Mesenchymal stem cell (in vitro differentiated cells and primary cell): ENCODE measurements around the gene SPTSSB.

Experiments used
- DNase-seq: peaks from one replicate; pipeline ENCODE4 v3.0.0-alpha.2; 2013
- H2AFZ ChIP-seq: one replicate; pipeline ENCODE4 v1.6.1; 2013; ENCODE audit warnings: low read depth, mild to moderate bottlenecking, control low read depth, inconsistent platforms, low read length, moderate library complexity
- H2AK5ac ChIP-seq: 2 replicates; pipeline ENCODE4 v1.6.1; 2013; ENCODE audit warnings: low read length, moderate library complexity, mild to moderate bottlenecking, inconsistent platforms; ENCODE audit not compliant: severe bottlenecking
- H2BK120ac ChIP-seq: one replicate; pipeline ENCODE4 v1.6.1; 2013; ENCODE audit warnings: low read depth, mild to moderate bottlenecking, inconsistent platforms, low read length, moderate library complexity
- H2BK12ac ChIP-seq, 2 experiments: one replicate each; pipeline ENCODE4 v1.6.1; 2013; ENCODE audit warnings: inconsistent platforms in 2 of 2, low read length in 2 of 2, mild to moderate bottlenecking in 2 of 2, moderate library complexity in 2 of 2, control low read depth in 1 of 2
- H2BK15ac ChIP-seq: one replicate; pipeline ENCODE4 v1.6.1; 2013; ENCODE audit warnings: mild to moderate bottlenecking, low read depth, inconsistent platforms; ENCODE audit not compliant: poor library complexity, severe bottlenecking
- H2BK5ac ChIP-seq: 2 replicates; pipeline ENCODE4 v1.6.1; 2013; ENCODE audit warnings: low read depth, mild to moderate bottlenecking, low read length, control low read depth, inconsistent platforms; ENCODE audit not compliant: poor library complexity, severe bottlenecking
- H3K14ac ChIP-seq, 2 experiments: one replicate each; pipeline ENCODE4 v1.6.1; 2013; ENCODE audit warnings: inconsistent platforms in 2 of 2, low read length in 2 of 2, control low read depth in 1 of 2, mild to moderate bottlenecking in 1 of 2, moderate library complexity in 1 of 2
- H3K18ac ChIP-seq, 2 experiments: one replicate each; pipeline ENCODE4 v1.6.1; 2013; ENCODE audit warnings: inconsistent platforms in 2 of 2, low read length in 2 of 2, control low read depth in 1 of 2, low read depth in 1 of 2, mild to moderate bottlenecking in 1 of 2
- H3K23ac ChIP-seq, 2 experiments: one replicate each; pipeline ENCODE4 v1.6.1; 2013; ENCODE audit warnings: inconsistent platforms in 2 of 2, low read length in 2 of 2, mild to moderate bottlenecking in 2 of 2, moderate library complexity in 2 of 2, control low read depth in 1 of 2
- H3K27ac ChIP-seq: 2 replicates; pipeline ENCODE4 v1.5.1; 2013; ENCODE audit warnings: mild to moderate bottlenecking, moderate library complexity, low read length, control low read depth, inconsistent platforms; ENCODE audit not compliant: poor library complexity, severe bottlenecking
- H3K27me3 ChIP-seq, 2 experiments: 2 replicates each; pipeline versions ENCODE4 v1.6.1 to v1.7.0; 2013; ENCODE audit warnings: low read length in 2 of 2, mild to moderate bottlenecking in 2 of 2, moderate library complexity in 2 of 2, control low read depth in 1 of 2, inconsistent platforms in 1 of 2; ENCODE audit not compliant: control insufficient read depth in 1 of 2, insufficient read depth in 1 of 2
- H3K36me3 ChIP-seq, 2 experiments: 2 replicates each; pipeline versions ENCODE4 v1.6.1 to v1.7.0; 2013; ENCODE audit warnings: low read length in 2 of 2, control low read depth in 1 of 2, inconsistent platforms in 1 of 2, low read depth in 1 of 2, mild to moderate bottlenecking in 1 of 2; ENCODE audit not compliant: insufficient read depth in 2 of 2, control insufficient read depth in 1 of 2
- H3K4ac ChIP-seq, 2 experiments: one replicate each; pipeline ENCODE4 v1.6.1; 2013; ENCODE audit warnings: inconsistent platforms in 2 of 2, low read length in 2 of 2, mild to moderate bottlenecking in 2 of 2, moderate library complexity in 2 of 2, control low read depth in 1 of 2, low read depth in 1 of 2
- H3K4me1 ChIP-seq: 2 replicates; pipeline ENCODE4 v1.6.1; 2013; ENCODE audit warnings: low read depth, low read length, control low read depth; ENCODE audit not compliant: control insufficient read depth, insufficient read depth
- H3K4me2 ChIP-seq: 2 replicates; pipeline ENCODE4 v1.6.1; 2013; ENCODE audit warnings: low read length, mild to moderate bottlenecking, inconsistent platforms; ENCODE audit not compliant: poor library complexity, severe bottlenecking
- H3K4me3 ChIP-seq, 2 experiments: 2 replicates each; pipeline versions ENCODE4 v1.5.1 to v1.7.0; 2013; ENCODE audit warnings: low read length in 2 of 2, mild to moderate bottlenecking in 2 of 2, control low read depth in 1 of 2, low read depth in 1 of 2; ENCODE audit not compliant: insufficient read depth in 1 of 2
- H3K79me1 ChIP-seq: replicated peaks from 2 replicates; pipeline ENCODE4 v1.6.1; 2013; ENCODE audit warnings: mild to moderate bottlenecking, control low read depth, low read length, inconsistent platforms; ENCODE audit not compliant: poor library complexity, severe bottlenecking
- H3K9ac ChIP-seq: 2 replicates; pipeline ENCODE4 v1.7.0; 2013; ENCODE audit warnings: mild to moderate bottlenecking, low read length, moderate library complexity
- H3K9me3 ChIP-seq: 2 replicates; pipeline ENCODE4 v1.7.0; 2013; ENCODE audit warnings: mild to moderate bottlenecking, low read length; ENCODE audit not compliant: control insufficient read depth
- H4K8ac ChIP-seq: one replicate; pipeline ENCODE4 v1.6.1; 2013; ENCODE audit warnings: inconsistent platforms, mild to moderate bottlenecking, low read length, moderate library complexity
- H4K91ac ChIP-seq: one replicate; pipeline ENCODE4 v1.6.1; 2013; ENCODE audit warnings: mild to moderate bottlenecking, low read length, inconsistent platforms
- WGBS: methylation state at CpG from one replicate; pipeline ENCODE4 v1.1.7; 2013; ENCODE audit warnings: mixed read lengths; 5-methylcytosine and 5-hydroxymethylcytosine counted together

The SPTSSB gene

GRCh38 chr3:161405836-161406235 is 34.5 kb upstream of the SPTSSB start:
- Histone ChIP-seq H3K27me3 (no peaks in the 10 kb centered on the region), H3K4me3 (no peak overlapping the region), H3K27ac (no peak overlapping the region), H3K14ac (no peak overlapping the region), H2BK5ac (no peak overlapping the region), H3K36me3 (no peaks in the 10 kb centered on the region), H3K4ac (no peak overlapping the region), H3K4me2 (no peak overlapping the region), H2AK5ac (no peak overlapping the region), H3K9me3 (no peaks in the 10 kb centered on the region), H2BK120ac (no peak overlapping the region), H3K23ac (no peak overlapping the region), H2BK15ac (no peak overlapping the region), H3K4me1 (no peaks in the 10 kb centered on the region), H2BK12ac (no peak overlapping the region), H4K91ac (no peak overlapping the region), H3K79me1 (no peaks in the 10 kb centered on the region), H4K8ac (no peak overlapping the region), H2AFZ (no peak overlapping the region), H3K18ac (no peak overlapping the region), H3K9ac (no peak overlapping the region)
- DNase-seq, result no peak
- WGBS, result 89% methylated on average over 4 of the region's 4 CpGs

- Histone ChIP-seq H2BK12ac (no peak overlapping the region), H4K8ac (no peak overlapping the region), H3K4ac (no peak overlapping the region), H3K27ac (no peak overlapping the region), H3K23ac (no peak overlapping the region), H3K14ac (no peak overlapping the region), H2BK120ac (no peak overlapping the region), H3K4me2 (no peak overlapping the region), H3K36me3 (no peaks in the 10 kb centered on the region), H3K27me3 (no peaks in the 10 kb centered on the region), H2AK5ac (no peak overlapping the region), H3K4me1 (no peaks in the 10 kb centered on the region), H3K79me1 (no peaks in the 10 kb centered on the region), H3K9me3 (no peaks in the 10 kb centered on the region), H3K9ac (no peak overlapping the region), H2BK5ac (no peak overlapping the region), H2BK15ac (no peak overlapping the region), H2AFZ (no peak overlapping the region), H3K18ac (no peak overlapping the region), H4K91ac (no peak overlapping the region), H3K4me3 (no peak overlapping the region)
- WGBS, result 60% methylated on average over 1 of the region's 1 CpG
- DNase-seq, result no peak
These were observed 33.8 kb upstream of the SPTSSB start for GRCh38 chr3:161405087-161405486.

GRCh38 chr3:161403251-161403650 is 31.9 kb upstream of the SPTSSB start:
- DNase-seq, result no peak
- H4K91ac ChIP-seq, result no peak overlapping the region
- no peaks in the 10 kb centered on the region for H3K79me1 ChIP-seq
- H3K27ac ChIP-seq, result no peak overlapping the region
- H3K4me3 ChIP-seq, result no peak overlapping the region
- no peaks in the 10 kb centered on the region for H3K27me3 ChIP-seq
- H2BK5ac ChIP-seq, result no peak overlapping the region
- H2BK120ac ChIP-seq, result no peak overlapping the region
- H3K23ac ChIP-seq, result no peak overlapping the region
- H2AK5ac ChIP-seq, result no peak overlapping the region
- H3K36me3 ChIP-seq, result no peaks in the 10 kb centered on the region
- H2BK12ac ChIP-seq, result no peak overlapping the region
- H2AFZ ChIP-seq, result no peak overlapping the region
- no peak overlapping the region for H4K8ac ChIP-seq
- H2BK15ac ChIP-seq, result no peak overlapping the region
- H3K9ac ChIP-seq, result no peak overlapping the region
- H3K4me1 ChIP-seq, result no peaks in the 10 kb centered on the region
- H3K9me3 ChIP-seq, result no peaks in the 10 kb centered on the region
- no peak overlapping the region for H3K4me2 ChIP-seq
- no peak overlapping the region for H3K14ac ChIP-seq
- no peak overlapping the region for H3K4ac ChIP-seq
- no peak overlapping the region for H3K18ac ChIP-seq

GRCh38 chr3:161401389-161401788 is 30.1 kb upstream of the SPTSSB start:
- H2BK12ac ChIP-seq, result no peak overlapping the region
- no peak overlapping the region for H2AFZ ChIP-seq
- H3K23ac ChIP-seq, result no peak overlapping the region
- no peak overlapping the region for H3K18ac ChIP-seq
- H2BK15ac ChIP-seq, result no peak overlapping the region
- H3K4me1 ChIP-seq, result no peaks in the 10 kb centered on the region
- no peak overlapping the region for H2BK120ac ChIP-seq
- no peak overlapping the region for H2BK5ac ChIP-seq
- no peak overlapping the region for H3K4me3 ChIP-seq
- WGBS, result 100% methylated on average over 2 of the region's 2 CpGs
- H3K9ac ChIP-seq, result peak overlapping the region; percentile 20
- no peak overlapping the region for H3K14ac ChIP-seq
- no peak for DNase-seq
- no peaks in the 10 kb centered on the region for H3K79me1 ChIP-seq
- H3K36me3 ChIP-seq, result no peaks in the 10 kb centered on the region
- H4K8ac ChIP-seq, result no peak overlapping the region
- H3K27me3 ChIP-seq, result no peaks in the 10 kb centered on the region
- no peak overlapping the region for H3K4me2 ChIP-seq
- H2AK5ac ChIP-seq, result no peak overlapping the region
- no peak overlapping the region for H4K91ac ChIP-seq
- no peak overlapping the region for H3K4ac ChIP-seq
- H3K27ac ChIP-seq, result no peak overlapping the region
- peaks cover 3% of the 10 kb centered on the region for H3K9me3 ChIP-seq
